K562 (cell line): ENCODE data around the gene RAI1. TPM values are rescaled to one million over a fixed set of nuclear protein-coding genes. Genes with fewer than 3 reads are reported as not detected.

ENCODE experiments used
- ARNT ChIP-seq, 2 experiments: fragments of 450-650 bp; IDR thresholded peaks; 2 replicates each; pipeline ENCODE4 v1.6.1; 2016; ENCODE audit warnings: mild to moderate bottlenecking in 1 of 2
- ATF1 ChIP-seq, 2 experiments: fragments of 450-650 bp in 1 of 2; IDR thresholded peaks; 2 replicates each; pipeline ENCODE4 v1.6.1; 2016; ENCODE audit warnings: missing compliant biosample characterization in 1 of 2, missing genetic modification characterization in 1 of 2
- ATF3 ChIP-seq, 2 experiments: fragments of 450-650 bp in 1 of 2; sonication (generic) in 1 of 2; formaldehyde crosslinking in 1 of 2; IDR thresholded peaks in 1 of 2; conservative IDR thresholded peaks in 1 of 2; 2 replicates each; pipeline versions ENCODE4 v1.6.1 to v1.8.1; 2016 to 2023; ENCODE audit warnings: mild to moderate bottlenecking in 2 of 2, moderate library complexity in 2 of 2, inconsistent platforms in 1 of 2, missing genetic modification reagents in 1 of 2
- BCLAF1 ChIP-seq, 2 experiments: fragments of 450-650 bp in 1 of 2; IDR thresholded peaks; 2 replicates each; pipeline ENCODE4 v1.6.1; 2011 to 2017; ENCODE audit warnings: low read depth in 2 of 2, antibody characterized with exemption in 1 of 2, borderline replicate concordance in 1 of 2, low read length in 1 of 2, mild to moderate bottlenecking in 1 of 2, mixed read lengths in 1 of 2; ENCODE audit not compliant: control insufficient read depth in 1 of 2
- C11orf30 ChIP-seq: fragments of 450-650 bp; IDR thresholded peaks from 2 replicates; pipeline ENCODE4 v1.6.1; 2016; ENCODE audit warnings: low read depth, mild to moderate bottlenecking
- CREB5 ChIP-seq: fragments of 250-450 bp; sonication (Bioruptor Pico); IDR thresholded peaks from 2 replicates; pipeline ENCODE4 v1.5.0; 2020; ENCODE audit warnings: mild to moderate bottlenecking
- GABPB1 ChIP-seq: sonication (generic); formaldehyde crosslinking; IDR thresholded peaks from 2 replicates; pipeline ENCODE4 v1.8.0; 2022; ENCODE audit warnings: mild to moderate bottlenecking, missing genetic modification reagents
- KLF16 ChIP-seq: IDR thresholded peaks from 2 replicates; pipeline ENCODE4 v1.6.1; 2016; ENCODE audit warnings: antibody characterized with exemption
- MAZ ChIP-seq, 2 experiments: fragments of 450-650 bp in 1 of 2; sonication (generic) in 1 of 2; formaldehyde crosslinking; IDR thresholded peaks in 1 of 2; conservative IDR thresholded peaks in 1 of 2; 2 replicates each; pipeline versions ENCODE4 v1.4.0 to v1.5.0; 2020; ENCODE audit warnings: mild to moderate bottlenecking in 1 of 2, missing genetic modification reagents in 1 of 2
- MCM5 ChIP-seq: fragments of 450-650 bp; IDR thresholded peaks from 2 replicates; pipeline ENCODE4 v1.6.1; 2016; ENCODE audit warnings: low read depth
- NBN ChIP-seq: fragments of 450-650 bp; IDR thresholded peaks from 2 replicates; pipeline ENCODE4 v1.6.1; 2016; ENCODE audit warnings: low read depth, mild to moderate bottlenecking
- NFYB ChIP-seq: IDR thresholded peaks from 2 replicates; pipeline ENCODE4 v1.6.1; 2011; ENCODE audit warnings: mild to moderate bottlenecking, moderate library complexity; ENCODE audit not compliant: insufficient read length; ENCODE audit errors: extremely low read depth
- RHOXF2B ChIP-seq: fragments of 250-450 bp; sonication (Bioruptor Pico); conservative IDR thresholded peaks from 2 replicates; pipeline ENCODE4 v1.5.1; 2021
- SLC30A9 ChIP-seq: fragments of 250-450 bp; sonication (Bioruptor Pico); IDR thresholded peaks from 2 replicates; pipeline ENCODE4 v1.8.0; 2022; ENCODE audit warnings: mild to moderate bottlenecking, moderate library complexity
- TAF7 ChIP-seq: fragments of 450-650 bp; IDR thresholded peaks from 2 replicates; pipeline ENCODE4 v1.6.1; 2016; ENCODE audit warnings: missing genetic modification characterization, missing compliant biosample characterization
- TFAM ChIP-seq: fragments of 250-450 bp; sonication (Bioruptor Pico); conservative IDR thresholded peaks from 2 replicates; pipeline ENCODE4 v1.5.0; 2021; ENCODE audit warnings: mild to moderate bottlenecking, moderate library complexity
- VEZF1 ChIP-seq: fragments of 200-800 bp; sonication (Bioruptor generic); IDR thresholded peaks from 2 replicates; pipeline ENCODE4 v1.6.1; 2017; ENCODE audit warnings: missing genetic modification characterization, missing compliant biosample characterization
- ZNF354B ChIP-seq: fragments of 250-450 bp; sonication (Bioruptor Pico); IDR thresholded peaks from 2 replicates; pipeline ENCODE4 v1.4.0; 2020
- ZNF589 ChIP-seq: fragments of 200-800 bp; sonication (Bioruptor generic); IDR thresholded peaks from 2 replicates; pipeline ENCODE4 v1.6.1; 2016; ENCODE audit warnings: low read depth, missing genetic modification characterization, missing compliant biosample characterization
- polyA plus RNA-seq, 8 experiments: library from polyadenylated mRNA; depleted of rRNA in 4 of 8; stranded (reverse) in 5 of 8; unstranded in 3 of 8; fragments of >200 nt; fragmentation: Nextera tagmentation in 2 of 8; fragmentation: Illumina TruSeq in 1 of 8; extraction: Ambion mirVana in 2 of 8; extraction: Trizol in 1 of 8; gene quantifications; 2 replicates each; pipeline versions ENCODE4 v1.2.1 to v1.2.3, GENCODE V29; 2011 to 2014; ENCODE audit warnings: inconsistent platforms in 1 of 8, missing spikeins in 1 of 8
- total RNA-seq, 7 experiments: library from RNA; depleted of rRNA in 6 of 7; stranded (reverse); fragments of >200 nt in 6 of 7; fragmentation: Illumina TruSeq in 2 of 7; extraction: Trizol in 2 of 7; gene quantifications; 2 replicates each; pipeline versions ENCODE4 v1.2.1 to v1.2.3, GENCODE V29; 2011 to 2021; ENCODE audit warnings: low replicate concordance in 1 of 7
- TF ChIP-seq, protein P1 (sequence below): fragments of 250-450 bp; sonication (Bioruptor Pico); IDR thresholded peaks from 2 replicates; pipeline ENCODE4 v1.5.0; 2021

Gene RAI1
- total and polyA plus RNA-seq, 9 of the 15 experiments (the other 6 are each of a cell fraction or from before 2014, with no cell fraction given): 0.68 to 19.9 (median 5.5) TPM

DNA sequence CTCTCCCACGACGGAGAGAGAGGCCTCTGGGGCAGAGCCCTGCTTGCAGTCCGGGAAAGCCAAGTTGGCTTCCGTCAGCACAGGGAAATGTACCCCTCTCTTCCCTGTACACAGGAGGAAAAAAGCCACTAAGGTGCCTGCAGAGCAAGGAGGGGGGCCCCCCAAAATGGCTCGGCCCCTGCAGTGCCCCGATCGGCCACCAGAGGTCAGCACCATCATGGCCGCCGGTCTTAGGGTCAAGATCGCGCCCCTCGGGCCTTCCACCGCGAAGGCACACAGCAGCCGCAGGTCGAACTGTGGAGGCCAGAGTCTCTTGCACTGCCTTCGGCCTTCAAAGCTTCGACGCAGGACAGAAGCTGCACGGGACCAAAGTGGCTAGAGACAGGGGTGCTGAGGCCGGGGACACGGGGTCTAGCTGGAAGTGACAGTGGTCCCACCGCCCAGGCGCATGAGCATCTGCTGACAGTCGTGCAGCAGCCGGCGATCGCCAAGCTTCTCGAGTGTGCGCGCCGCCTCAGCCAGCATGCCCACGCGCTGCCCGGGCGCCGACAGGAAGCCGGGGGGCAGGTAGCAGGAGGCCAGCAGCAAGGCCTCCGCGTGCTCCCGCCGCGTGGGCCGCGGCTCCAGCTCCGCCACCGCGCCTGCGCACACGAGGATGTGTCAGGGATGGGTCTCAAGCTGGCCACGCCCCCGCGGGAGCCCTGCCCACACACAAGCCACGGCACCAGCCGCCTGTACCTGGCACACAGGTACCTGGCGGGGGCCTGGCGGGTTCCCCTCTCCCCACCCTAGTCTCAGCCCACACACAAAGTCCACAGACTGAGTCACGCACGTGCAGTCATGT, 131.2 kb downstream of the RAI1 start (continued):
- peak; percentile 27; the same call in 1 of the 2 replicates for TF ChIP-seq ATF3 (IDR thresholded peaks at IDR 0.05)
- TF ChIP-seq ATF3 (CRISPR knock-in tag; conservative IDR thresholded peaks at IDR 0.05): no peak
- no peak for TF ChIP-seq CREB5
- TF ChIP-seq KLF16: no peak
- no peak for TF ChIP-seq BCLAF1 (IDR thresholded peaks at IDR 0.05; ENCODE audit: borderline replicate concordance in 1 of 2, control insufficient read depth in 1 of 2, low read depth in 2 of 2, low read length in 1 of 2)
- no peak for TF ChIP-seq ATF1 (CRISPR knock-in tag; IDR thresholded peaks at IDR 0.05)
- TF ChIP-seq ATF1 (tag; IDR thresholded peaks at IDR 0.05): 0 out of 2 replicates have a peak, but pooled peaks have one; percentile 19
- TF ChIP-seq RHOXF2B (CRISPR knock-in tag): no peak
- TF ChIP-seq NFYB: no peak
- TF ChIP-seq SLC30A9 (CRISPR knock-in tag): no peak
- TF ChIP-seq ZNF354B (CRISPR knock-in tag): no peak
- TF ChIP-seq ZNF589 (CRISPR knock-in tag): no peak
- peak; percentile 39 to 46; a peak in 3 of 4 replicates for TF ChIP-seq MAZ (CRISPR knock-in tag; conservative IDR thresholded peaks at IDR 0.05 in 1 of 2, IDR thresholded peaks at IDR 0.05 in 1 of 2)
- TF ChIP-seq NBN: no peak
- TF ChIP-seq, protein P1, sequence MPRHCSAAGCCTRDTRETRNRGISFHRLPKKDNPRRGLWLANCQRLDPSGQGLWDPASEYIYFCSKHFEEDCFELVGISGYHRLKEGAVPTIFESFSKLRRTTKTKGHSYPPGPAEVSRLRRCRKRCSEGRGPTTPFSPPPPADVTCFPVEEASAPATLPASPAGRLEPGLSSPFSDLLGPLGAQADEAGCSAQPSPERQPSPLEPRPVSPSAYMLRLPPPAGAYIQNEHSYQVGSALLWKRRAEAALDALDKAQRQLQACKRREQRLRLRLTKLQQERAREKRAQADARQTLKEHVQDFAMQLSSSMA (CRISPR knock-in tag): no peak
- no peak for TF ChIP-seq TFAM (CRISPR knock-in tag)
- no peak for TF ChIP-seq ARNT (IDR thresholded peaks at IDR 0.05)
- TF ChIP-seq TAF7 (tag): no peak
- no peak for TF ChIP-seq MCM5
- TF ChIP-seq GABPB1 (CRISPR knock-in tag): no peak
- TF ChIP-seq VEZF1 (CRISPR knock-in tag): peak; percentile 91
- no peak for TF ChIP-seq C11orf30
